PFSK-1 (cell line): ENCODE results near the gene UNC13C.

Experiments
- FOXP2 ChIP-seq: optimal IDR thresholded peaks from 2 replicates; pipeline ENCODE3; 2011; ENCODE audit warnings: borderline replicate concordance, control low read depth, inconsistent platforms; ENCODE audit not compliant: insufficient read depth; ENCODE audit errors: extremely low read length, extremely low read depth
- POLR2AphosphoS5 ChIP-seq: IDR thresholded peaks from 2 replicates; pipeline ENCODE4 v1.6.1; 2012; ENCODE audit warnings: low read depth, mild to moderate bottlenecking, control low read depth, low read length, moderate library complexity
- REST ChIP-seq, 2 experiments: IDR thresholded peaks; 2 replicates each; pipeline versions ENCODE4 v1.6.1 to v1.8.0; 2011 to 2012; ENCODE audit warnings: low read depth in 2 of 2, low read length in 2 of 2, control low read depth in 1 of 2, inconsistent platforms in 1 of 2, mild to moderate bottlenecking in 1 of 2, moderate library complexity in 1 of 2; ENCODE audit not compliant: insufficient read depth in 1 of 2
- SIN3A ChIP-seq: IDR thresholded peaks from 2 replicates; pipeline ENCODE4 v1.6.1; 2012; ENCODE audit warnings: mild to moderate bottlenecking, low read length, moderate library complexity, borderline replicate concordance; ENCODE audit not compliant: insufficient read depth
- TAF1 ChIP-seq: IDR thresholded peaks from 2 replicates; pipeline ENCODE4 v1.6.1; 2012; ENCODE audit warnings: low read length, control low read depth, borderline replicate concordance; ENCODE audit not compliant: insufficient read depth

The UNC13C gene

GRCh38 chr15:54567408-54568035, 589.3 kb downstream of the UNC13C start:
- TF ChIP-seq SIN3A = no peak
- no peak for TF ChIP-seq FOXP2
- no peak for TF ChIP-seq TAF1
- TF ChIP-seq REST (IDR thresholded peaks at IDR 0.05; ENCODE audit: insufficient read depth in 1 of 2, low read depth in 2 of 2, low read length in 2 of 2) = no peak
- TF ChIP-seq POLR2AphosphoS5 = no peak

- no peak for TF ChIP-seq REST (IDR thresholded peaks at IDR 0.05; ENCODE audit: insufficient read depth in 1 of 2, low read depth in 2 of 2, low read length in 2 of 2)
- no peak for TF ChIP-seq POLR2AphosphoS5
- TF ChIP-seq TAF1 = no peak
- no peak for TF ChIP-seq FOXP2
- no peak for TF ChIP-seq SIN3A
Observed at GRCh38 chr15:54568381-54568780, 590.1 kb downstream of the UNC13C start.

GRCh38 chr15:54571576-54571975, 593.3 kb downstream of the UNC13C start:
- TF ChIP-seq POLR2AphosphoS5 (no peak), REST (IDR thresholded peaks at IDR 0.05; ENCODE audit: insufficient read depth in 1 of 2, low read depth in 2 of 2, low read length in 2 of 2) (no peak), FOXP2 (no peak), TAF1 (no peak), SIN3A (no peak)

- no peak for TF ChIP-seq FOXP2
- TF ChIP-seq POLR2AphosphoS5 = no peak
- TF ChIP-seq SIN3A = no peak
Observed at GRCh38 chr15:54575586-54575985, 597.3 kb downstream of the UNC13C start.

GRCh38 chr15:54576298-54576935, 598.2 kb downstream of the UNC13C start:
- TF ChIP-seq SIN3A (no peak), TAF1 (no peak), POLR2AphosphoS5 (no peak), REST (IDR thresholded peaks at IDR 0.05; ENCODE audit: insufficient read depth in 1 of 2, low read depth in 2 of 2, low read length in 2 of 2) (no peak), FOXP2 (no peak)
